NK-92 (cell line): Measurements from ENCODE around the gene PITPNC1.
"Not testable (repeated sequence)": the region's sequence is repeated elsewhere in the genome, so short reads cannot be mapped to it uniquely, and the experiment has no call there.

Experiments used
- DNase-seq: peaks from one replicate; lab custom pipeline; 2025; ENCODE audit not compliant: unreplicated experiment; lab: John Stamatoyannopoulos, UW

PITPNC1 gene

DNA sequence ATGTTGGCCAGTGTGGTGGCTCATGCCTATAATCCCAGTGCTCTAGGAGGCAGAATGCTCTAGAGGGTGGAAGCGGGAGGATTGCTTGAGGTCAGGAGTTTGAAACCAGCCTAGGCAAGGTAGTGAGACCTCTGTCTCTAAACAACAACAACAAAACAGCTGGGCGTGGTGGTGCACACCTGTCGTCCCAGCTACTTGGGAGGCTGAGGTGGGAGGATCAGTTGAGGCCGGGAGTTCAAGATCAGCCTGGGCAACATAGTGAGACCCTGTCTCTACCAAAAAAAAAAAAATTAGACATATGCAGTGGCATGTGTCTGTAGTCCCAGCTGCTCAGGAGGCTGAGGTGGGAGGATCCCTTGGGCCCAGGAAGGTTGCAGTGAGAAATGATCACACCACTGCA is 53.4 kb downstream of the PITPNC1 start:
- not testable (repeated sequence) for DNase-seq

DNA sequence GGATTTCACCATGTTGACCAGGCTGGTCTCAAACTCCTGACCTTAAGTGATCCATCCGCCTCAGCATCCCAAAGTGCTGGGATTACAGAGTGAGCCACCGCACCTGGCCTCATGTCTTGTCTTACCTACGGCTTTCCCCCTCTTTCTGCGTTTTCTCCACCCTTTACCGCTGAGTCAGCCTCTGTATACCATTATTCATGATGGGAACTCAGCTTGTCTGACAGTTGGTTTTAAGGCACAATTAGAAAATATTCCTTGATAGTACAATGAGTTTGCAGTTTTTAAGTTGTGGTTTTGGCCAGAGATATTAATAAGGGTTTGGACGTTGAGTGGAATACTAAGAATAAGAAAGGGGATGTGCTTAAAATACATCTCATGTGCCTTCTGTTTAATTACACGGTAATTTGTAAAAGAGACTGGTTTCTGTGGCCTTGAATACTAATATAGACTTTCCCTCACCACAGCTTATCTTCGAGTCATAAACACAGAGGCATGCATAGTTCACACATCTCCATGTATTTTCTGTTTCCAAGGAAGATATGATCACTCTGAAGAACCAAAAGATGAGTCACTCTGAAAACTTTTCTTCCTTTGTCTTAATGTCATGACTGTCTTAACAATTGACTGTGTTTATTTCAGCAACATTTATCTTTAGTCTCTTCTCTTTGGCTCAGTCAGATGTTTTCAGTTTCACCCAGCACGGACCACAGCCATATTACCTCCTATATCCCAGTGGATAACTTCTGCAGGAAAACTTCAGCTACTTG is 54.4 kb downstream of the PITPNC1 start:
- DNase-seq = no peak

DNA sequence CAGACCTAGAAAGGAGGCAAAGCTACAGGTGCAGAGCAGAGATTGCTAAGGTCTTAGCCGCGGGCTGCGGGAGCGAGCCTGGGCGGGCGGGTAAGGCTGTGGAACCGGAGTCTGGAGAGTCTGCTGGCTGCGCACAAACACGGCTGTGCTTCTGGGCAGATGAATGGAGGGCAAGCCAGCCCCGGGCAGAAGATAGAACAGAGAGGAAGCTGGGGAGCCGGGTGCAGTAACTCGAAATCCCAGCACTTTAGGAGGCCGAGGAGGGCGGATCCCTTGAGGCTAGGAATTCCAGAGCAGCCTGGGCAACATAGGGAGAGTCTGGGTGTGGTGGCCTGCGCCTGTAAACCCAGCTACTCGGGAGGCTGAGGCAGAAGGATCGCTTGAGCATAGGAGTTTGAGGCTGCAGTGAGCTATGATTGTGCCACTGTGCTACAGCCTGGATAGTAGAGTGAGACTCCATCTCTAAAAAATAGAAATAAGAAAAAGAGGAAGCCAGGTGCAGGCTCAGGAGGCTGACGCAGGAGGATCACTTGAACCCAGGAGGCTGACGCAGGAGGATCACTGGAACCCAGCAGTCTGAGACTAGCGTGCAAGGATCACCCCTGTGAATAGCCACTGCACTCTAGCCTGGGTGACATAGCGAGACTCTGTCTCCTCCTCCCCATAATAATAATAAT is 56.3 kb downstream of the PITPNC1 start:
- no peak for DNase-seq

GRCh38 chr17:67434061-67434525 is 57.0 kb downstream of the PITPNC1 start:
- DNase-seq = no peak

GRCh38 chr17:67435122-67435521 is 58.0 kb downstream of the PITPNC1 start:
- no peak for DNase-seq

DNA sequence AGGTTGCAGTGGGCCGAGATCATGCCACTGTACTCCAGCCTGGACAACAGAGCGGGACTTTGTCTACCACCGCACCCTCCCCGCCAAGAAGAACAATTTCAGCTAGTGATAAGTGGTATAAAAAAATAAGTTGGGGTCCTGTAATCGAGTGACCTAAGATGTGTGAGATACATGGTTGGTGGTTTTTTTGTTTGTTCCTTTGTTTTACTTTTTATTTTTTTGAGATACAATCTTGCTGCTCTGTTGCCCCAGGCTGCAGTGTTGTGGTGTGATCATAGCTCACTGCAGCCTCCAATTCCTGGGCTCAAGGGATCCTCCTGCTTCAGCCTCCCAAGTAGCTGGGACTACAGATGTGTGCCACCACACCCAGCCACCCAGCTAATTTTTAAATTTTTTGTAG is 58.7 kb downstream of the PITPNC1 start:
- DNase-seq = no peak

DNA sequence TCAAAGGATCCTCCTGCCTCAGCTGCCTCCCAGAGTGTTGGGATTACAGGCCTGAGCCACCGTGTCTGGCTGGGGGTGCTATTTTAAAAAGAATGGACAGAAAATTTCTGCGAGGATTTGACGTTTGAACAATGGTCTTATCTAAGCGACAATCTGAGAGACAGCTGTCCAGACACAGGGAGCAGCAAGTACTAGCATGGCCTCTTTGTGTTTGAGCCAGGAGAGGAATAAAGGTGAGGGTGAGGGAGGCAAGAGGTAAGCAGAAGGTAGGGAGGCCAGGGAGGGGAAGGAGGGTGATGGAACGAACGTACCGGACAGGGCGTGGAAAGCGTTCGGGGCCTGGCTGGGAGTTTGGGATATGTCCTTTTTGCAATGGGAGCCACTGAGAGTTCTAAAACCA is 59.2 kb downstream of the PITPNC1 start:
- DNase-seq = no peak

- no peak for DNase-seq
These were observed 61.6 kb downstream of the PITPNC1 start for GRCh38 chr17:67438667-67439066.

DNA sequence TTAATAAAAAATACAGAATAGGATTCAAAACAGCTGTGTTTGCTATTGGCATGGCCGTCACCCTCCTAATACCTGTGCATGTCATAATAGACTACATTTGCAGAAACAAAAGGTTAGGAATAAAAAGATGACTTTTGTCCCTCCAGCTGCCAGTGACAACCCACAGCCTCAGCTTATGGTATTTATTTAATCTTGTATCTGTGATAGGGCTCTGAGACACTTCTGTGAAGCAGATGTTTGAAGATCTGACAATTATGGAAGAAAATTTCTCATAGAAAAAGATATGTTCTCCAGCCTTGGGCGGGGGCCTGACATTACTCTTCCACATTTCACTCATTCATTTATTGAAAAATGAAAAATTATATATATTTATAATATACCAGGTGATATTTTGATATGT is 62.2 kb downstream of the PITPNC1 start:
- no peak for DNase-seq

DNA sequence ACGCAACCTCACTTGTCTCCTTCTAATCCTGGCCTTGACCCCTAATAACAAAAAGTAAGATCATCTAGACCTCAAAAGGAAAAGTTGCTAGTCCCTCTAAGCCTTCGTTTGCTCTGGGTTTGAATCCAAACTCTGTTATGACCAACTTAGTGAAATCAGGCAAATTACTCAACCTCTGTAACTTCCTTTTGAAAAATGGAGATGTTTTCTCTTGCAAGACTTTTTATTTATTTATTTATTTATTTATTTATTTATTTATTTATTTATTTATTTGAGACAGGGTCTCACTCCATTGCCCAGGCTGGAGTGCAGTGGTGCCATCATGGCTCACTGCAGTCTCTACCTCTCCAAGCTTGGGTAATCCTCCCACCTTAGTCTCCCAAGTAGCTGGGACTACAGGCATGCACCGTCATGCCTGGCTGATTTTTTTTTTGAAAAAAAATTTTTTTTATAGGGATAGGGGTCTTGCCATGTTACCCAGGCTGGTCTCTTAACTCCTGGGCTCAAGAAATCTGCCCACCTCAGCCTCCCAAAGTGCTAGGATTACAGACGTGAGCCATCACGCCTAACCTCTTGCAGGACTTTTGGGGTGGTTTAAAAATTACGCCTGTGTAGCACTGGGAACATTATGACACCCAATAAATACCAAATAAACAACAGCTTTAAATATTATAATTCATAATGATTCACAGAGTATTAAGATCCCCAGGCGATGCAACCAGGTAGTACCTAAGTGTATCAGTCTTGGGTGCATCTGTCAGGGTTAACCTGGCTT is 63.4 kb downstream of the PITPNC1 start:
- no peak for DNase-seq

DNA sequence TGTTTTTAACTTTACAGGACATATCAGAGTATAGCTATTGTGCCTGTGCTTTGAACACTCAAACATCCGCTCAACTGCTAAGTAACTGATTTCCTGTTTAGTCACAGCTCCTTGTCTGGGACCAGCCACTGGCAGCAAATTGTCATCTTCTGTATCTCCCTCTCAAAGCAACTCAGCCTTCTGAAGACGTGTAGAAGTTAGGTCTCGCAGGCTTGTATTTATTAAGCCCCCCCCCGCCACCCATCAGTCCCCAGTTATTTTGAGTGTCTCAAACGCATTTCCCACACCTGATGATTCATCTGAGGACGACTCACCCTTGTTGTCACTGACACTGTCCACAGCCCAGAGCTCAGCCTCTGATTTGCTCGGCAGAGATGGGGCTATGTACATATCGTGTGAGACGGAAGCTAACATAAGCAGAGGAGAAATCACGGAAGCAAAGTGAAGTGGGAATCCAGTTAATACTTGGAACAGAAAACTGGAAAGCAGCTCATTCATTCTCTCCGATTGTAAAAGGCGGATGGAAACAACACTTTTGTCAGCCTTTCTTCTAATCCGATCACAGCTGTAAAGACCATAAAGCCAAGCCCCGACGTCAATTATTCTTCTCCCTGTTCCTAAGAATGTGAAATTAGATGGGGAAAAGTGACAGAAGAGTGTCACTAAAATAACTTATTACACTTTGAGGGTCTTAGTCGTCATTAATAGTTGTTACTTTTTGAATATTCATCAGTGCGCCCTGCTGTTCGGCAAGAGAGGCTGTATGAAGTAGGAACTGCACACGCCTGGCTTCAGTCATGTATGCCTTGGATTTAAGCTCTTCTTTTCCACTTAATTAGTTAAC is 64.2 kb downstream of the PITPNC1 start:
- DNase-seq = peak; percentile 45

DNA sequence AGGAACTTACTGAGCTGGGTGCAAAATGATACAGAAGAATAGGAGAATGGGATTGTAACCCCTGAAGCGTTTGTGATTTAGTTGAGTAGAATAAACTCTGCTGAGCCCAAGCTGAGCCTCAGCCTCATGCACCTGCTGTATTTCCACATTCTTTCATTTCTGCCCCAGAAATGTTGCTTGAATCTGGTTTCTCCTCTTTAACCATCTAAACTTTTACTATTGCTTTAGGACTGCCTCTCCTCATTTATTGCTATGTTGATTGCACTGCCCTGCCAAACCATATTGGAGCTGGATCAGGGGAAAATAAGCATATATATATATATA is 64.8 kb downstream of the PITPNC1 start:
- DNase-seq = no peak

DNA sequence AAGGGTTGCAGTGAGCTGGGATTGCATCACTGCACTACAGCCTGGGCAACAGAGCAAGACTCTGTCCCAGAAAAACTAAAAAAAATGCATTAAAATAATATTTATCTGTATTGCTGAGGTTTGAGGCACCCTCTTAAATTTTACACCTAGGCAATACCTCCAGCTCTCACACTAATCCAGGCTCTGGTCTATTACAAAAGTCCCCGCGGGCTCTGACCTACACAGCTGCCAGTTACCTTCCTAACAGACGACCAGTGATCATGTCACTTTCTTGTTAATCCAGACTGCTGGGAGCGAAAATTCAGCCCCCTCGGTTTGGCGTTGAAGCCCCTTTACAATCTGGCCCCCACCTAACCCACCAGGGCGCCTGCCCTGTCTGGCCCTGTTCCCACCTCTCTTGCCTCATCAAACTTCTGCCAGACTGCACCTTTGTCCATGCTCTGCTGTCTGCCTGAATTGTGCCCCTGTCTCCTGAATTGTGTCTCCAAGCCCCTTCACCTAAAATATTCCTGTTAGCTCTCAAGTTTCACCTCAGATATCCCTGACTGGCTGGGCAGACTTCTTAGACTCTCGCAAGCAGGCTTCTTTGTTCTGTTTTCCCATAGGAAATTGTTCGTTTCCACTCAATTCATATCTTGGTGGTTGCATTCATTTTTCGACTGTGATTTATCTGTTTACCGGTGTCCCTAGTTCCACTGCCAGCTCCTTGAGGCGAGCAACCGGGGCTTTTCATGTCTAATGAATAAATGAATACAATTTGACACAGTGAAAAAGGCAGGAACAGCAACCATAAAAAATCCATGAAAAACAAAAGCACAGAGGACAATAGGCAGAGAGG is 65.9 kb downstream of the PITPNC1 start:
- no peak for DNase-seq

DNA sequence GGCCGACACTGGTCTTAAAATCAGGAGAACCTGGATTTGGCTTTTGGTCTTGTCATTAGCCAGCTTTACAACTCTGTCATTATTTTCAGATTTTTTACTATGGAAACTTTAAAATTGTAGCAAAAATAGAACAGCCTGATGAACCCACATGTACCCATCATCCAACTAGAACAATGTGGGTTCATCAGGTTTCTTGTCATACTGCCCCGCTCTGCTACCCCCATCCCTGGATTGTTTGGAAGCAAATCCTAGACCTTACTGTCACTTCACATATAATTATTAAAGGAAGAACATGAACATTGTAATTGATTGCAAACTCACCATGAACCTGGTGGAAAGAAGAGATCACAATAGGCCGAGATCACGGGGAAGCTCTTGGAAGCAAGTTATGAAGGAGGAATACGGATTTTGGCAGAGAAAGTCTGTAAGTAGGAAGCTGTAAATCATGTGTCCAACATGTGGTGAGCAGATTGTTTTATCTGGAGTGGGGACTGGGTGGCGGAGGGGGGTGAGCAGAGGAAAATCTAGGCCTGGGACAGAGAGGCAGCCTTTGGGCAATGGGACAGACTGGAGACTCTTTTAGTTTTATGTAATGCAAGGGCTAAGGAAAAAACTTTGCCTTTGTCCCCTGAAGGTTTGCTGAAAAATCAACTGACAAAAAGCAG is 67.0 kb downstream of the PITPNC1 start:
- DNase-seq = no peak

DNA sequence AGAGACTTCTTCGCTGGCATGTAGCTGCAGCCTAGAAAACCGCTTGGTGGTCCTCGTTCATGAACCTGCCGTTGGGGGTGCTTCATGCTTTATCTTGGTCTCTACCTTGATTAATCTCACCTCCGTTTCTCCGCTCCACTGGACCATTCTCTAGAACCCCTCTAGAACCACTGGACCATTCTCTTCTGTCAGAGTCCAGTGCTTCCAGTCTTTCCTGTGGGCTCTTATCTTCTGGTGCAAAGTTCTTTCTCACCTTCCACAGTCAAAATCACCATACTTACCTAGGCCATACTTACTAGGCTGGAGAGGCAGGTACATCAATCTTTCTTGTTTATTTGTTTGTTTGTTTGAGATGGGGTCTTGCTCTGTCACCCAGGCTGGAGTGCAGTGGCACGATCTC is 71.4 kb downstream of the PITPNC1 start:
- no peak for DNase-seq

DNA sequence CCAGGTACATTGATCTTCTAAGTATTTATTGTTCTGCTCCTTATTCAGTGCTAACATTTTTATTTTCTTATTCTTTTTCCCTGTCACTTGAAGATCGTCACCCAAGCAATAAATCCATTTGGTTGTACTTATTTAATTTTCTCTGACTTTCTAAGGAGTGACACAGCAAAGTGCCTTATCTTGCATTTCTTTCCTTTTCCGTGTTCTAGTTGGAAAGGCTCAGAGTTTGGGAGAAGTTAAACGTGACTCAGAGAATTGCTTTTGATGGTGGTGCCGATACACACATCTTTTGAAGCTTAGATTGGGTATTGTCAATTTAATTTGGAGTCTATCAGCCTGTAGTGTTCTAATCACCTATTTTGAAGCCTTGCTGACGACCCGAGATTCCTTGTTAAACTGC is 72.0 kb downstream of the PITPNC1 start:
- DNase-seq = no peak

- no peak for DNase-seq
These were observed 73.0 kb downstream of the PITPNC1 start for GRCh38 chr17:67449845-67450755.

DNA sequence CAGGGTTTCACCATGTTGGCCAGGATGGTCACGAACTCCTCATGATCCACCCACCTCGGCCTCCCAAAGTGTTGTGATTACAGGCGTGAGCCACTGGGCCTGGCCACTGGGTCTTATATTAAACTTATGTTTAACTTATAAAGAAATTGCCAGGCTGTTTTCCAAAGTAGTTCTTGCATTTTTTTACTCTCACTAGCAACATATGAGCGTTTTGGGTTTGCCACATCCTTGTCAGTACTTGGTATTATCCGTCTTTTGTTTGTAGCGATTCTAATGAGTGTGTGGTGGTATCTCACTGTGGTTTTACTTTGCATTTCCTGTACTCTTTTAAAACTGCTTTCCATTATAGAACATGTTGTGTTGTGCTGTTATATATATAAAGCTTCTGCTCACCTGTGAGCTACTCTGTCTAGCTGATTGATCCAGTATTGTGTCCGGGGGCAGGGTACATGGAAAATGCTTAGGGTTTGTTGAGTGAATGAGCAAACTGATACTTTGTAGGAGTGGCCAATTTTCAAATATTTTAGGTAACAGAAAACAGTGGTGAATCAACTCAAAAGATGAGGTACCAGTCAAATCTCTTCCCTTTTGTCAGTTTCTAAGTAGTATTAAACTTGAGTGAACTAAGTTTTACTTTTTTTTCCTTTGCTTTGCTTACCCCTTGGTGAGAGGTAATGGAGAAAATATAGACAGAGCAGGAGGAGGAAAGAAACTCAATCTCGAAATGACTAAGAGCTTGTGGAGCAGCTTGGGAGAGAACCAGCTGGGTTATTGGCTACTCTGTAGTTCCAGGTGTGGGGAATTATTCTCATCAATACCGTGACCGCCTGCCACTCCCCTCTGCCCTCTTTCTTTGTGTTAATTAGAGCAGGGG is 75.8 kb downstream of the PITPNC1 start:
- no peak for DNase-seq
